Measurements from ENCODE around the gene SMAD1. TPM values are rescaled to one million over a fixed set of nuclear protein-coding genes. Genes with fewer than 3 reads are reported as not detected.
"Not testable (repeated sequence)": the region's sequence is repeated elsewhere in the genome, so short reads cannot be mapped to it uniquely, and the experiment has no call there.

Gene SMAD1
- total RNA-seq, 1 experiment from 2014 or later: 16.2 TPM

- no peak for DNase-seq (ENCODE audit: low spot score)
These were observed 81.8 kb downstream of the SMAD1 start for GRCh38 chr4:145563293-145563985.

DNA sequence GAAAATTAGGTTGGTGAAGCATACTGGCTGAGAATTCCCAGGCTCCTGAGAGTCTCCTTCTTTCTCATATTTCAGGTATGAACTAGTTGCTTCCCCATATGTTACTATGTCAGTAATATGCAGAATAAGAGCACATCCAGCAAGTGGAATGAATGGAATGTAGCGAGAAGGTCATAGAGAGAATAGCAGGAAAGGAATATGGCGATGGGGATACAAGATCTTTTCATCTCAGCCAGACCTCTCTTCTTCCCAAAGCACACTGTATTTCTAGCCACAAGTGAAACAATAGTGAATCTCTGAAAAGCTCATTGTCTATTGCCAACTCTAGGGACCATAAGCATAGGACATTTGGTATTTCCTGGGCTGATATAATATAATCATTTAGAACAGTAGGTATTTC, 82.9 kb downstream of the SMAD1 start:
- no peak for DNase-seq (ENCODE audit: low spot score)

GRCh38 chr4:145565328-145565727, 83.7 kb downstream of the SMAD1 start:
- DNase-seq (ENCODE audit: low spot score): no peak

DNA sequence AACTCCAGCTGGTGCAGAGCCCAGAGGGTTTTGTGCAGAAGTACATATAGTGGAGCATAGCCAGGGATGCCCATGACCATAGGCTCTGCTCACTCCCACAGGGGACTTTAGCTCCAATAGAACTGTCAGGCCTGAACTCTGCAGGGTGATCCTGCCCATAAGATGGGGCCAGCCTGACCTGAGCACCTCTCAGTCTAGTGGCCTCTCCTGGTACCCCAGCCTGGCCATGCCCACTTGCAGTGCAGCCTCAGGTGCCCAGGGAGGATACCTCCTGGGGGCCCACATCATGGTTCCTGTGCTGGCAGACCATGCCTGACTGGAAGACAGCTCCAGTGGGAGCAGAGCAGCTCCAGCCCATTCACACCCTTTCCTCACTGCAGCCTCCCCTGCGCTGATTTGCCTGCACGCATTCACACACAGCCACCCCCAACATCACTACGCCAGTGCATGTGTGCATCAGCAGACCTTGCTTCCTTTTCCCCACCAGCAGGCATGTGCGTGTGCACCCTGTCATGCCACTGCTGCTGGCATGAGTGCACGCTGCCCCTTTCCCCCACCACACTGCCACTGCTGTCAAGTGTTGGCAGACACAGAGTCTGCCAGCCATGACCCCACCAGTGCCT, 84.5 kb downstream of the SMAD1 start:
- DNase-seq (ENCODE audit: low spot score): no peak

- no peak for DNase-seq (ENCODE audit: low spot score)
These were observed 85.1 kb downstream of the SMAD1 start for GRCh38 chr4:145566768-145567167.

GRCh38 chr4:145567516-145567915, 85.9 kb downstream of the SMAD1 start:
- DNase-seq (ENCODE audit: low spot score): no peak

- not testable (repeated sequence) for DNase-seq (ENCODE audit: low spot score)
These were observed 92.9 kb downstream of the SMAD1 start for GRCh38 chr4:145574546-145574945.

- no peak for DNase-seq (ENCODE audit: low spot score)
These were observed 99.3 kb downstream of the SMAD1 start for GRCh38 chr4:145580906-145581305.

DNA sequence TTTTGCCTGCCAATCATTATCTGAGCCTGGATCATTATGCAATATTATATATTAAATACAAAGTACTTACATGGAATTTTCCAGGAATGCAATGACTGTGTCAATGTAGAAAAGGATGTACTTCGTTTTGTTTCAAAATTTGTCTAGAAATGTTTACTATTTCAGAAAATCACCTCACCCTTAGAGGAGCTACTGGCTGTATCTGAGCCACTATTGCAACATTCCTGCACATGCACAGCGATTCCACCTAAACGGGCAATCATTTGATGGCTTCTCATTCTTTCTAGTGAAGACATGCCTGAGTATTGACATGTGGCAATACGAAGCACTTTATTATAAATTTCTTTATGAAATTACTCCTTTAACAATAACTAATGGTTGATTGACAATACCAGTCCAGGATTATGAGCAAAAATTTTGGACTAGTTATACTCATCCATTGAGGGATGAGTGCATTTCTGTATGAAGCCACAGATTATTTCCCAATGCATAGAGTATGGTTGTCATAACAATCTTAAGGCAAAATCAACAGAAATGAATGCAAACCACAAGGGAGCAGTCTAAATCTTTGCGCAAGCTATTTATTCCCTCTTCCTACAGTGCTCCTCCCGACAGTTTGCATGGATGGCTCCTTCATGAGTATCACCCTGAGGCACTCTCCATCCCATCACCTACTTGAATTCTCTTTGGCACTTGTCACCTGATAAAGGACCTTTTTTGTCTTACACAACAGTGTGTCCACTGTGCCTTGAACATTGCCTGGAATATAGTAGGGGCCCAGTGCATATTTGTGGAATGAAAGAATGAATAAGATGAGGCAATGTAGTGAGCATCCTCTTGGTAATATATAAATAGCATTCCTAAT, 101.8 kb downstream of the SMAD1 start:
- DNase-seq (ENCODE audit: low spot score): no peak

GRCh38 chr4:145587088-145587754, 105.6 kb downstream of the SMAD1 start:
- no peak for DNase-seq (ENCODE audit: low spot score)

DNA sequence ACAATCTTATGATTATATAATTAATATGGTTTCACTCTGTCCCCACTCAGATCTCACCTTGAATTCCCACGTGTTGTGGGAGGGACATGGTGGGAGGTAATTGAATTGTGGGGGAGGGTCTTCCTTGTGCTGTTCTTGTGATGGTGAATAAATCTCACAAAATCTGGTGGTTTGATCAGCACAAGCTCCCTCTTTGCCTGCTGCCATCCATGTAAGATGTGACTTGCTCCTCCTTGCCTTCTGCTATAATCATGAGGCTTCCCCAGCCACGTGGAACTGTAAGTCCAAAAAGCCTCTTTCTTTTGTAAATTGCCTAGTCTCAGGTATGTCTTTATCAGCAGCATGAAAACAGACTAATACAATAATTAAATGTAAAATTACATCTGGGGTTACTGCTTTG, 107.7 kb downstream of the SMAD1 start:
- not testable (repeated sequence) for DNase-seq (ENCODE audit: low spot score)

- DNase-seq (ENCODE audit: low spot score): no peak
These were observed 108.5 kb downstream of the SMAD1 start for GRCh38 chr4:145589916-145590702.

DNA sequence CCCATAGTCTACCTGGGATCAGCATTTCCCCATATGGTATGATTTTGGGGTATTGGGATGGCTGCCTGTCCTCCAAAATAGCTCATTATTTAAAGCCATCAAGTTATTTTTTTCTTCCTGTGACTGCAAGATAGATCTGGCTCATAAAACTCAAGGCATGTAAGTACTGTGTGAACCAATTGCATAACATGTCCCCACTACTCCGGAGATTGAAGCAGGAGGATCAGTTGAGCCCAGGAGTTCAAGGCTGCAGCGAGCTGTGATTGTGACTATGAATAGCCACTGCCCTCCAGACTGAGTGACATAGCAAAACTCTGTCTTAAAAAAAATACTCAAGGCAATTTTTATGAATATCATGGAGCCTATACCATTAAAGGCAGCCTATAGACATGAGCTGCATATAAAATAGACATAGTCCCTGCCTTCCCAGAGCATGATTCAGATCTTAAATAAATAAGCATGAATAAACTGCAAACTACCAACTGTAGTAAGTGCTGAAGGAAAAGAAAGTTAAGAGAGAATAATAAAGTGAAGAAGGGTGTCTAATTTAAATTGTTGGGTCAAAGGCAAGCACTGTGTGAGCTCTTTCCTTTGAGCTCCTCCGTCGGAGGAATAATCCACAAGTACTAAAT, 120.6 kb downstream of the SMAD1 start:
- no peak for DNase-seq (ENCODE audit: low spot score)

GRCh38 chr4:145605941-145606340, 124.3 kb downstream of the SMAD1 start:
- DNase-seq (ENCODE audit: low spot score): no peak

Other genes with a start within 250 kb of the SMAD1 start
- gene MMAA, start 137.5 kb downstream of the SMAD1 start, total RNA-seq (2014; rRNA removed; shearing (Covaris generic)): 1.1 and 3.0 TPM in 2 replicates
- gene C4orf51, start 198.3 kb downstream of the SMAD1 start, total RNA-seq (2014; rRNA removed; shearing (Covaris generic)): not detected in 2 replicates